NAMALWA (cell line): ENCODE data around the gene OR52K2.
"Not testable (repeated sequence)": the region's sequence is repeated elsewhere in the genome, so short reads cannot be mapped to it uniquely, and the experiment has no call there.

ENCODE experiments used
- DNase-seq: peaks from one replicate; pipeline ENCODE4 v3.0.0-alpha.2; 2015; ENCODE audit warnings: low spot score

OR52K2 gene

DNA sequence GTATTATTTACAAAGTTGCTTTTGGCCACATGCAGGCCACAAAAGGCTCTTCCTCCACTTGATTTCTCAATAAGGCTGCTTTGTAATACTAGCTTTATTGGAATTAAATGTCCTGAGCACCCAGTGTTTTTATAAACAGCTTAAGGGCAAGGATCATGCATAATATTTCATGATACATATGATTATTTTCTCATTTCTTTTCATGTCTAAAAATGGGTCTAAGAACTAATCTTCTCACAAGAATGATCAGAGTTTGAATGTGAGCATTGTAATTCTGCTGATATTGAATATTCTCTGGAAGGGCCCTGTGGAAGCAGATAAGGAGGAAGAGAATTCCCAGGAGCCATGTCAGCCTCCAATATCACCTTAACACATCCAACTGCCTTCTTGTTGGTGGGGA lies at the start of gene OR52K2:
OR52K2 (plus strand) TSS at position 301 of the 400 bp plus-strand sequence; CDS start at position 346, 45 bp downstream.
- DNase-seq = no peak

- not testable (repeated sequence) for DNase-seq
Measured at GRCh38 chr11:4406206-4406605, 42.9 kb upstream of the OR52K2 start.

DNA sequence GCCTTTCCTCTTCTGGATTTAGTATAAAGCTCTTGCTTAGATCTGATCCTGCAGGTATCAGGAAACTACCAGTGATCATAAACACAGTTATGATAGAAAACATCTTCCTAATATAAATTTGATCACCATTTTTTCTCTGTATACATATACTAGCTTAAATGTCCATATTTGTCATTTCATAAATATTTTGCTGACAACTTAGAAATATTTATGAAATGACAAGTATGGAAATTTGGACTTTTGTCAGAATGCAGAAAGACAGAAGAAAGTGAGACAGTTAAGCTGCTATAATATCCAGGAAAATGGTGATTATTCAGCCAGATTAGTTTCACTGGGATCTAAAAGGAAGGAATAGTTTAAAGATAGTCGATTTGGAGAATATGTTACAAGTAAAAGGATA lies 32.8 kb upstream of the OR52K2 start:
- DNase-seq = no peak

DNA sequence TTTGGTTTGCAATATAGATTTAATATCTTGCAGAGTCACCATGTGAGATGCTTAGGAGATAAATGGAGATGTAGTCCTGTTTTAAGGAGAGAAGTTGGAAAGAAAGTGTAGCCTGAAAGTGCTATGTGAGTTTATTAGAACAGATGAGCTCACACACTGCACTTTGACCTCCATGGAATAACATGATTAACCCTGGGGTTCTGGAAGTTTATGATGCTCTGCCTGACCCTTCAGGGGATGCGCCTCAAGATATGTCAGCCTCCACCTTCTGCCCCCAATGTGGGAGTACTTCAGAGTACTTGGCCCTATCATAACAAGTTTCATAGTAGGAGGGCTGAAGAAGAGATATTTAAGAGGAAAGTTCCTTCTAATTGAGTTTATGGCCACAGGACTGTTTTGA lies 32.3 kb upstream of the OR52K2 start:
- no peak for DNase-seq

GRCh38 chr11:4418403-4418802 lies 30.7 kb upstream of the OR52K2 start:
- no peak for DNase-seq

GRCh38 chr11:4430051-4430450 lies 19.0 kb upstream of the OR52K2 start:
- no peak for DNase-seq

GRCh38 chr11:4433856-4434255 lies 15.2 kb upstream of the OR52K2 start:
- DNase-seq = no peak

- no peak for DNase-seq
Measured at GRCh38 chr11:4436411-4436810, 12.7 kb upstream of the OR52K2 start.

DNA sequence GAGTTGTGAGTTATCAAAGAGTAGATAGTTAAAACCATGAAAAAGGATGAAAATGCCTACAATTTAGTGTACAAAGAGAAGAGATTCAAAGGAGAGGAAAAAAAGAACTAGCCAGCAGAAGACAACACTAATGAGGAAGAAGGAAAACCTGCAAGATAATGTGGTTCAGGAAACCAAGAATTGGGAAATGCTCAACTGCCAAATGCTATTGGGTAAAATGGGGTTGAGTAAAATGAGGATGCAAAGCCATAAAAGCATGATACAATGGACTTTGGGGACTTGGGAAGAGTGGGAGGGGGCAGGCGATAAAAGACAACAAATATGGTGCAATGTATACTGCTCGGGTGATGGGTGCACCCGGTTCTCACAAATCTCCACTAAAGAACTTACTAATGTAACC lies 7.6 kb upstream of the OR52K2 start:
- DNase-seq = no peak

- DNase-seq = no peak
Measured at GRCh38 chr11:4443232-4443891, 5.7 kb upstream of the OR52K2 start.

DNA sequence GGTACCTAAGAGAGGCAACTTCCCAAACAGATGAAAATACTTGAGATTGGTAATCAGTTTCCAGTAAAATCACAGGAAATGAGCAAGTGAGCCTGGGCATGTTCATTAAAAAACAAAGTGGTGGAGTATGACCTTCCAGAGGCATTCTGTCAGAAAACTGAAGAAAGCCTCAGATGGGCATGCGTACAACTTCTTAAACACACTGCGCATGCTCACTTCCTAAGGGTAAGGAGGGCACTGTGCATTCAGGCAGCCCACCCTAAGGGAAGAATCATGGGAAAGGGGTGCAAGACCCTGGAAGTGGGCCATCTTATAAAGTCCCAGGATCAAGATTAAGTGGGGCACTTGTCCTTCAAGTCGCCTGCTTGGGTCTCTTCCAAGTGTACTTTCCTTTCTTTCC lies 4.0 kb downstream of the OR52K2 start:
- DNase-seq = no peak

DNA sequence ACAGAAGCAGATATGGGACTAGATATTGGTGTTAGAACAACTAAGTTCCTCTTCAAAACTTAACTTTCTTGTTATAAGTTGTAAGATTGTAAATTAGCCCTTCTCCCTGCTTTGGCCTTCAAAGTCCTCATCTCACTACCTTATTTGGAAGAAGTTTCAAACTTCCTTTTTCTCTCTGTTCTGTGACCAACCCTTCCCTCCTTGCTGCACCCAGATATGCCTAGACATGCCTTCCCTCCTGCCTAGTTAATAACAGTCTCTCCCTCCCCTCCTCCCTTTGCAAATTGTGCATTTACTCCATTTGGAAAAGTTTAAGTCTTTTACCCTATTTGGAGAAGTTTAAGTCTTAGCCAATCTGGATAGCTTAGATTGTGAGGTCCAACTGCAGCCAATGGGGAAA lies 4.9 kb downstream of the OR52K2 start:
- DNase-seq = no peak

- DNase-seq = no peak
Measured at GRCh38 chr11:4455419-4455818, 6.3 kb downstream of the OR52K2 start.

- no peak for DNase-seq
Measured at GRCh38 chr11:4459500-4459899, 10.4 kb downstream of the OR52K2 start.

- no peak for DNase-seq
Measured at GRCh38 chr11:4460151-4460550, 11.1 kb downstream of the OR52K2 start.

GRCh38 chr11:4464216-4465159 lies 15.4 kb downstream of the OR52K2 start:
- no peak for DNase-seq

GRCh38 chr11:4465407-4465806 lies 16.3 kb downstream of the OR52K2 start:
- no peak for DNase-seq

- no peak for DNase-seq
Measured at GRCh38 chr11:4466131-4466870, 17.2 kb downstream of the OR52K2 start.

DNA sequence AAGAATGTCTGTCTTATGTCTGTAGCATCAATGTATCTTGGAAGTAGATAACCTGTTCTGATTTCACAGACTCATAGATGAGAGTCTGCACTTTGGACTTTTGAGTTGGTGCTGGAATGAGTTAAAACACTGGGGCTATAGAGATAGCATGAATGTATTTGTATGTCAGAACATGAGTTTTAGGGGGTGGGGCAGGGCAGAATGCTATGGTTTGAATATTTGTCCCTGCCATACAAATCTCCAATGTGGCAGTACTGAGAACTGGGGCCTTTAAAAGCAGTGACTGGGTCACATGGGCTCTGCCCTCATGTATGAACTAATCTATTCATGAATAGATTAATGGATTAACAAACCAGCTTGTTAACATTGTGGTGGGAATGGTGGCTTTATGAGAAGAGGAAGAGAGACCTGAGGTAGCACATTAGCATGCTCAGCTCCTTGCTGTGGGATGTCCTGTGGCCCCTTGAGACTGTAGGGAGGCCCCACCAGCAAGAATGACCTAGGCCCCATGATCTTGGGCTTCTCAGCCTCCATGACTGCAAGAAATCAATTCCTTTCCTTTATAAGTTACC lies 17.9 kb downstream of the OR52K2 start:
- DNase-seq = no peak

GRCh38 chr11:4467811-4468606 lies 18.9 kb downstream of the OR52K2 start:
- no peak for DNase-seq

GRCh38 chr11:4479644-4480043 lies 30.5 kb downstream of the OR52K2 start:
- no peak for DNase-seq
